Gastroesophageal sphincter (tissue), 3 donors: ENCODE results near the gene ACSS3.

Source experiments
- EP300 ChIP-seq: sonication (generic); formaldehyde crosslinking; IDR thresholded peaks from one replicate; pipeline ENCODE4 v1.6.1; 2017; ENCODE audit warnings: antibody characterized with exemption, mild to moderate bottlenecking
- POLR2A ChIP-seq, 2 donors: fragments of 450-650 bp; IDR thresholded peaks; one replicate each; pipeline ENCODE4 v1.6.1; 2017; ENCODE audit warnings: antibody characterized with exemption in 2 of 2, mild to moderate bottlenecking in 2 of 2, moderate library complexity in 1 of 2
- POLR2AphosphoS5 ChIP-seq: sonication (generic); formaldehyde crosslinking; IDR thresholded peaks from one replicate; pipeline ENCODE4 v1.6.1; 2017; ENCODE audit warnings: antibody characterized with exemption
- TF ChIP-seq, protein P1 (sequence below), 4 experiments: fragments of 200-600 bp in 2 of 4; fragments of 450-650 bp in 2 of 4; sonication (generic) in 1 of 4; IDR thresholded peaks; one replicate each; pipeline ENCODE4 v1.5.1; 2017 to 2019; ENCODE audit warnings: antibody characterized with exemption in 4 of 4, mild to moderate bottlenecking in 2 of 4, moderate library complexity in 2 of 4

GRCh38 chr12:81161680-81162079 lies 83.8 kb downstream of the ACSS3 start:
- TF ChIP-seq POLR2AphosphoS5 (no peak), EP300 (no peak), POLR2A (IDR thresholded peaks at IDR 0.05) (no peak)
- TF ChIP-seq, protein P1, sequence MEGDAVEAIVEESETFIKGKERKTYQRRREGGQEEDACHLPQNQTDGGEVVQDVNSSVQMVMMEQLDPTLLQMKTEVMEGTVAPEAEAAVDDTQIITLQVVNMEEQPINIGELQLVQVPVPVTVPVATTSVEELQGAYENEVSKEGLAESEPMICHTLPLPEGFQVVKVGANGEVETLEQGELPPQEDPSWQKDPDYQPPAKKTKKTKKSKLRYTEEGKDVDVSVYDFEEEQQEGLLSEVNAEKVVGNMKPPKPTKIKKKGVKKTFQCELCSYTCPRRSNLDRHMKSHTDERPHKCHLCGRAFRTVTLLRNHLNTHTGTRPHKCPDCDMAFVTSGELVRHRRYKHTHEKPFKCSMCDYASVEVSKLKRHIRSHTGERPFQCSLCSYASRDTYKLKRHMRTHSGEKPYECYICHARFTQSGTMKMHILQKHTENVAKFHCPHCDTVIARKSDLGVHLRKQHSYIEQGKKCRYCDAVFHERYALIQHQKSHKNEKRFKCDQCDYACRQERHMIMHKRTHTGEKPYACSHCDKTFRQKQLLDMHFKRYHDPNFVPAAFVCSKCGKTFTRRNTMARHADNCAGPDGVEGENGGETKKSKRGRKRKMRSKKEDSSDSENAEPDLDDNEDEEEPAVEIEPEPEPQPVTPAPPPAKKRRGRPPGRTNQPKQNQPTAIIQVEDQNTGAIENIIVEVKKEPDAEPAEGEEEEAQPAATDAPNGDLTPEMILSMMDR (IDR thresholded peaks at IDR 0.05), result no peak
